Ovary (tissue), 9 donors: ENCODE measurements around the gene FRMD1. TPM values are rescaled to one million over a fixed set of nuclear protein-coding genes. Genes with fewer than 3 reads are reported as not detected.
A peak's percentile ranks its signal among the peaks of the same experiment; 100 is the strongest.

Experiments used
- DNase-seq, 5 donors: peaks; one replicate each; pipeline ENCODE4 v3.0.0-alpha.2; 2019 to 2020
- H3K27ac ChIP-seq, 2 donors: fragments of 200-600 bp; one replicate each; pipeline versions ENCODE4 v1.5.1 to v1.8.0; 2019 to 2022
- H3K27me3 ChIP-seq: fragments of 200-600 bp; one replicate; pipeline ENCODE4 v1.8.0; 2022
- H3K36me3 ChIP-seq: fragments of 200-600 bp; sonication (generic); one replicate; pipeline ENCODE4 v1.5.1; 2019
- H3K4me1 ChIP-seq: one replicate; pipeline ENCODE4 v1.8.1; 2013; ENCODE audit warnings: mild to moderate bottlenecking, moderate library complexity; ENCODE audit not compliant: insufficient read depth
- H3K4me3 ChIP-seq: fragments of 200-600 bp; sonication (generic); one replicate; pipeline ENCODE4 v1.5.1; 2017
- H3K9me3 ChIP-seq, 2 donors: fragments of 200-600 bp in 1 of 2; sonication (generic) in 1 of 2; one replicate each; pipeline versions ENCODE4 v1.5.1 to v1.8.1; 2013 to 2019; ENCODE audit warnings: mild to moderate bottlenecking in 1 of 2, moderate library complexity in 1 of 2
- CTCF ChIP-seq, 3 donors: fragments of 450-650 bp in 2 of 3; fragments of 200-600 bp in 1 of 3; IDR thresholded peaks; one replicate each; pipeline versions ENCODE4 v1.5.1 to v1.8.0; 2016 to 2022; ENCODE audit warnings: antibody characterized with exemption in 3 of 3, mild to moderate bottlenecking in 1 of 3
- EP300 ChIP-seq: sonication (generic); formaldehyde crosslinking; IDR thresholded peaks from one replicate; pipeline ENCODE4 v1.6.1; 2017; ENCODE audit warnings: antibody characterized with exemption
- POLR2A ChIP-seq: fragments of 450-650 bp; IDR thresholded peaks from one replicate; pipeline ENCODE4 v1.6.1; 2017; ENCODE audit warnings: antibody characterized with exemption, mild to moderate bottlenecking, moderate library complexity
- WGBS, 3 donors: extraction: QIAGEN DNeasy Blood & Tissue Kit in 1 of 3; methylation state at CpG; one replicate each; pipeline versions ENCODE4 v1.1.5 to v1.1.7; 2013 to 2017; 5-methylcytosine and 5-hydroxymethylcytosine counted together
- intact Hi-C, 4 donors: fragments of 100-400 bp; cut with DNase I; formaldehyde crosslinking; loops; one replicate each; pipeline versions ENCODE4 v1.11.0 to v1.15.1; 2022 to 2023
- polyA plus RNA-seq, 2 donors: library from polyadenylated mRNA; stranded (reverse); fragments of 200-250 nt in 1 of 2; fragments of 350-450 nt in 1 of 2; fragmentation: Illumina TruSeq in 1 of 2; extraction: RNeasy Lipid Tissue Mini Kit (QIAGEN cat#74804) in 1 of 2; gene quantifications; one replicate each; pipeline ENCODE4 v1.2.3, GENCODE V29; 2013 to 2014
- total RNA-seq, 7 donors: library from RNA; depleted of rRNA in 2 of 7; stranded (reverse); fragments of >200 nt in 2 of 7; fragmentation: NEBNext Ultra II Directional in 3 of 7; extraction: Animal tissue kit (Norgen Biotek cat#: 25700) in 3 of 7; gene quantifications; one replicate each; pipeline versions ENCODE4 v1.1.0 to v1.2.4, GENCODE V29; 2016 to 2023
- donor health status: DM: no; HTN: no; CAD: no; lungs with moderate emphysema.
- donor health status: DM: no; HTN: no; CAD: no.
- donor health status: Bipolar disorder and iron deficiency.
- donor health status: DM: yes; HTN: yes; CAD: no.
- donor health status: DM: no; HTN: no; CAD: no.
- donor health status: DM: yes; HTN: yes; CAD: no.

The FRMD1 gene
- total and polyA plus RNA-seq, 9 donors: 0.10 to 0.48 (median 0.31) TPM; not detected in 2

GRCh38 chr6:168089186-168090063 is 10.4 kb upstream of the FRMD1 start:
- no peak overlapping the region for H3K4me3 ChIP-seq
- no peaks in the 10 kb centered on the region for H3K9me3 ChIP-seq
- H3K36me3 ChIP-seq: no peaks in the 10 kb centered on the region
- H3K4me1 ChIP-seq: peaks cover 9% of the 10 kb centered on the region
- no peak for DNase-seq
- H3K27me3 ChIP-seq: no peaks in the 10 kb centered on the region
- 87 to 90% (median 88%) methylated on average over 34 of the region's 34 CpGs for WGBS, 3 donors
- intact Hi-C loops: no loop called here
- no peak for TF ChIP-seq POLR2A
- H3K27ac ChIP-seq: no peak overlapping the region

- Histone ChIP-seq H3K4me1 (peaks cover 9% of the 10 kb centered on the region), H3K27me3 (no peaks in the 10 kb centered on the region), H3K36me3 (no peaks in the 10 kb centered on the region), H3K27ac (no peak overlapping the region), H3K4me3 (no peak overlapping the region), H3K9me3 (no peaks in the 10 kb centered on the region)
- WGBS, 3 donors: 22 to 29% (median 25%) methylated on average over 20 of the region's 20 CpGs
- intact Hi-C loops: no loop called here
- DNase-seq: peak; percentile 56 to 83 (median 74)
- TF ChIP-seq POLR2A (no peak), EP300 (no peak), CTCF (IDR thresholded peaks at IDR 0.05) (no peak)
These were observed 9.4 kb upstream of the FRMD1 start for GRCh38 chr6:168088161-168089053.

GRCh38 chr6:168087436-168088160 is 8.6 kb upstream of the FRMD1 start:
- 63 to 70% (median 65%) methylated on average over 25 of the region's 25 CpGs for WGBS, 3 donors
- DNase-seq: no peak
- TF ChIP-seq CTCF (IDR thresholded peaks at IDR 0.05): no peak
- Histone ChIP-seq H3K36me3 (no peaks in the 10 kb centered on the region), H3K27ac (no peak overlapping the region), H3K4me3 (no peak overlapping the region), H3K4me1 (peaks cover 9% of the 10 kb centered on the region), H3K9me3 (no peaks in the 10 kb centered on the region), H3K27me3 (no peaks in the 10 kb centered on the region)
- intact Hi-C loops: no loop called here

GRCh38 chr6:168086616-168087015 is 7.6 kb upstream of the FRMD1 start:
- no peak overlapping the region for H3K27ac ChIP-seq
- no peak overlapping the region for H3K4me3 ChIP-seq
- WGBS, 3 donors: 91 to 98% (median 97%) methylated on average over 10 of the region's 10 CpGs
- no peaks in the 10 kb centered on the region for H3K27me3 ChIP-seq
- peaks cover 9% of the 10 kb centered on the region for H3K4me1 ChIP-seq
- TF ChIP-seq EP300: no peak
- TF ChIP-seq POLR2A: no peak
- TF ChIP-seq CTCF (IDR thresholded peaks at IDR 0.05): no peak
- DNase-seq: no peak
- no peaks in the 10 kb centered on the region for H3K36me3 ChIP-seq
- intact Hi-C loops: no loop called here
- H3K9me3 ChIP-seq: no peaks in the 10 kb centered on the region
